Mammary epithelial cell (primary cell): Measurements from ENCODE around the gene MARCHF5.

Experiments used
- EZH2 ChIP-seq: IDR thresholded peaks from 2 replicates; pipeline ENCODE4 v1.6.1; 2012; ENCODE audit warnings: low read length, inconsistent platforms, borderline replicate concordance
- TF ChIP-seq, protein P1 (sequence below), 2 donors: IDR thresholded peaks in 1 of 2; conservative IDR thresholded peaks in 1 of 2; 2 replicates each; pipeline ENCODE4 v1.5.1; 2011 to 2012; ENCODE audit warnings: inconsistent platforms in 2 of 2, low read length in 2 of 2, mild to moderate bottlenecking in 2 of 2, control low read depth in 1 of 2, low read depth in 1 of 2; ENCODE audit not compliant: insufficient read depth in 1 of 2; ENCODE audit errors: extremely low read depth in 1 of 2

- TF ChIP-seq, protein P1, sequence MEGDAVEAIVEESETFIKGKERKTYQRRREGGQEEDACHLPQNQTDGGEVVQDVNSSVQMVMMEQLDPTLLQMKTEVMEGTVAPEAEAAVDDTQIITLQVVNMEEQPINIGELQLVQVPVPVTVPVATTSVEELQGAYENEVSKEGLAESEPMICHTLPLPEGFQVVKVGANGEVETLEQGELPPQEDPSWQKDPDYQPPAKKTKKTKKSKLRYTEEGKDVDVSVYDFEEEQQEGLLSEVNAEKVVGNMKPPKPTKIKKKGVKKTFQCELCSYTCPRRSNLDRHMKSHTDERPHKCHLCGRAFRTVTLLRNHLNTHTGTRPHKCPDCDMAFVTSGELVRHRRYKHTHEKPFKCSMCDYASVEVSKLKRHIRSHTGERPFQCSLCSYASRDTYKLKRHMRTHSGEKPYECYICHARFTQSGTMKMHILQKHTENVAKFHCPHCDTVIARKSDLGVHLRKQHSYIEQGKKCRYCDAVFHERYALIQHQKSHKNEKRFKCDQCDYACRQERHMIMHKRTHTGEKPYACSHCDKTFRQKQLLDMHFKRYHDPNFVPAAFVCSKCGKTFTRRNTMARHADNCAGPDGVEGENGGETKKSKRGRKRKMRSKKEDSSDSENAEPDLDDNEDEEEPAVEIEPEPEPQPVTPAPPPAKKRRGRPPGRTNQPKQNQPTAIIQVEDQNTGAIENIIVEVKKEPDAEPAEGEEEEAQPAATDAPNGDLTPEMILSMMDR (conservative IDR thresholded peaks at IDR 0.05 in 1 of 2, IDR thresholded peaks at IDR 0.05 in 1 of 2; ENCODE audit: extremely low read depth in 1 of 2, insufficient read depth in 1 of 2, low read depth in 1 of 2, low read length in 2 of 2) = no peak
- no peak for TF ChIP-seq EZH2
Observed at GRCh38 chr10:92323079-92323478, 32.1 kb downstream of the MARCHF5 start.
